GM23338 (cell line): ENCODE measurements around the gene HSPA12A. TPM values are rescaled to one million over a fixed set of nuclear protein-coding genes. Genes with fewer than 3 reads are reported as not detected.

ENCODE experiments used
- CREB1 ChIP-seq: fragments of 250-450 bp; sonication (Bioruptor Pico); IDR thresholded peaks from 2 replicates; pipeline ENCODE4 v1.5.0; 2020; ENCODE audit warnings: low read depth, mild to moderate bottlenecking, moderate library complexity
- EZH2 ChIP-seq: fragments of 200-600 bp; sonication (generic); IDR thresholded peaks from one replicate; pipeline ENCODE4 v1.8.0; 2017; ENCODE audit warnings: antibody characterized with exemption, mild to moderate bottlenecking, low read depth; ENCODE audit not compliant: unreplicated experiment
- EZH2phosphoT487 ChIP-seq: fragments of 200-600 bp; sonication (generic); IDR thresholded peaks from one replicate; pipeline ENCODE4 v1.8.1; 2018; ENCODE audit warnings: antibody characterized with exemption; ENCODE audit not compliant: unreplicated experiment
- JUNB ChIP-seq: IDR thresholded peaks from one replicate; pipeline ENCODE4 v1.6.1; 2016; ENCODE audit warnings: antibody characterized with exemption; ENCODE audit not compliant: unreplicated experiment
- POLR2AphosphoS5 ChIP-seq: IDR thresholded peaks from 2 replicates; pipeline ENCODE4 v1.6.1; 2016; ENCODE audit warnings: antibody characterized with exemption, low read depth
- STAT1 ChIP-seq: IDR thresholded peaks from one replicate; pipeline ENCODE4 v1.6.1; 2016; ENCODE audit warnings: antibody characterized with exemption; ENCODE audit not compliant: unreplicated experiment
- ZNF114 ChIP-seq: fragments of 250-450 bp; sonication (Bioruptor Pico); IDR thresholded peaks from 2 replicates; pipeline ENCODE4 v1.5.0; 2020; ENCODE audit warnings: mild to moderate bottlenecking, moderate library complexity
- ZNF331 ChIP-seq: fragments of 250-450 bp; sonication (Bioruptor Pico); IDR thresholded peaks from 2 replicates; pipeline ENCODE4 v1.5.0; 2020; ENCODE audit warnings: low read depth, mild to moderate bottlenecking, moderate library complexity
- polyA plus RNA-seq: library from polyadenylated mRNA; unstranded; fragments of >200 nt; fragmentation: Nextera tagmentation; extraction: Ambion mirVana; gene quantifications from 2 replicates; pipeline ENCODE4 v1.2.1, GENCODE V29; 2016
- total RNA-seq: library from RNA; depleted of rRNA; stranded (reverse); fragments of >200 nt; shearing (Covaris generic); gene quantifications from 2 replicates; pipeline ENCODE4 v1.2.3, GENCODE V29; 2014
- TF ChIP-seq, protein P1 (sequence below): fragments of 250-450 bp; sonication (Bioruptor Pico); IDR thresholded peaks from 2 replicates; pipeline ENCODE4 v1.5.0; 2020; ENCODE audit warnings: mild to moderate bottlenecking, moderate library complexity
- TF ChIP-seq, protein P2 (sequence below): IDR thresholded peaks from one replicate; pipeline ENCODE4 v1.6.1; 2018; ENCODE audit warnings: antibody characterized with exemption; ENCODE audit not compliant: unreplicated experiment
- TF ChIP-seq, protein P3 (sequence below): IDR thresholded peaks from 2 replicates; pipeline ENCODE4 v1.6.1; 2016; ENCODE audit warnings: antibody characterized with exemption

The HSPA12A gene
- total and polyA plus RNA-seq, 2 experiments from 2014 or later: 4.4 to 6.3 TPM

DNA sequence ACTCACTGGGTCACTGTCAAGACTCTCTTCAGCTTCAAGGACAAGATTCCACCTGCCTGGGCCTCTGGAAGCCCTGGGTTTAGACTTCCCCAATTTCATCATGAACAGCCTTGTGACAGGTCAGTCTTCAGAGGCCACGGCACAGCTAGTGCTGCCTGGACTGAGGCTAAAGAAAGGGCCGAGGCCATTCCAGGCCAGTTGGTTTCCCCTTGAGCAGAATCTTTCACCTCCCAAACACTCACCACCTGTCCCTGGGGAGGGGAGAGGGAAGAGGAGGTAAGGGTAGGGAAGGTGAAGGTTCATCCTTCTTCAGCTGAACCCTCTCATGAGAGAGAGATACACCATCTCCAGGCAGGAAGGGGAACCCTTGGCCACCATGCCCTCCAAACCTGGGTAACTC is 24.3 kb downstream of the HSPA12A start (continued):
- TF ChIP-seq, protein P1, sequence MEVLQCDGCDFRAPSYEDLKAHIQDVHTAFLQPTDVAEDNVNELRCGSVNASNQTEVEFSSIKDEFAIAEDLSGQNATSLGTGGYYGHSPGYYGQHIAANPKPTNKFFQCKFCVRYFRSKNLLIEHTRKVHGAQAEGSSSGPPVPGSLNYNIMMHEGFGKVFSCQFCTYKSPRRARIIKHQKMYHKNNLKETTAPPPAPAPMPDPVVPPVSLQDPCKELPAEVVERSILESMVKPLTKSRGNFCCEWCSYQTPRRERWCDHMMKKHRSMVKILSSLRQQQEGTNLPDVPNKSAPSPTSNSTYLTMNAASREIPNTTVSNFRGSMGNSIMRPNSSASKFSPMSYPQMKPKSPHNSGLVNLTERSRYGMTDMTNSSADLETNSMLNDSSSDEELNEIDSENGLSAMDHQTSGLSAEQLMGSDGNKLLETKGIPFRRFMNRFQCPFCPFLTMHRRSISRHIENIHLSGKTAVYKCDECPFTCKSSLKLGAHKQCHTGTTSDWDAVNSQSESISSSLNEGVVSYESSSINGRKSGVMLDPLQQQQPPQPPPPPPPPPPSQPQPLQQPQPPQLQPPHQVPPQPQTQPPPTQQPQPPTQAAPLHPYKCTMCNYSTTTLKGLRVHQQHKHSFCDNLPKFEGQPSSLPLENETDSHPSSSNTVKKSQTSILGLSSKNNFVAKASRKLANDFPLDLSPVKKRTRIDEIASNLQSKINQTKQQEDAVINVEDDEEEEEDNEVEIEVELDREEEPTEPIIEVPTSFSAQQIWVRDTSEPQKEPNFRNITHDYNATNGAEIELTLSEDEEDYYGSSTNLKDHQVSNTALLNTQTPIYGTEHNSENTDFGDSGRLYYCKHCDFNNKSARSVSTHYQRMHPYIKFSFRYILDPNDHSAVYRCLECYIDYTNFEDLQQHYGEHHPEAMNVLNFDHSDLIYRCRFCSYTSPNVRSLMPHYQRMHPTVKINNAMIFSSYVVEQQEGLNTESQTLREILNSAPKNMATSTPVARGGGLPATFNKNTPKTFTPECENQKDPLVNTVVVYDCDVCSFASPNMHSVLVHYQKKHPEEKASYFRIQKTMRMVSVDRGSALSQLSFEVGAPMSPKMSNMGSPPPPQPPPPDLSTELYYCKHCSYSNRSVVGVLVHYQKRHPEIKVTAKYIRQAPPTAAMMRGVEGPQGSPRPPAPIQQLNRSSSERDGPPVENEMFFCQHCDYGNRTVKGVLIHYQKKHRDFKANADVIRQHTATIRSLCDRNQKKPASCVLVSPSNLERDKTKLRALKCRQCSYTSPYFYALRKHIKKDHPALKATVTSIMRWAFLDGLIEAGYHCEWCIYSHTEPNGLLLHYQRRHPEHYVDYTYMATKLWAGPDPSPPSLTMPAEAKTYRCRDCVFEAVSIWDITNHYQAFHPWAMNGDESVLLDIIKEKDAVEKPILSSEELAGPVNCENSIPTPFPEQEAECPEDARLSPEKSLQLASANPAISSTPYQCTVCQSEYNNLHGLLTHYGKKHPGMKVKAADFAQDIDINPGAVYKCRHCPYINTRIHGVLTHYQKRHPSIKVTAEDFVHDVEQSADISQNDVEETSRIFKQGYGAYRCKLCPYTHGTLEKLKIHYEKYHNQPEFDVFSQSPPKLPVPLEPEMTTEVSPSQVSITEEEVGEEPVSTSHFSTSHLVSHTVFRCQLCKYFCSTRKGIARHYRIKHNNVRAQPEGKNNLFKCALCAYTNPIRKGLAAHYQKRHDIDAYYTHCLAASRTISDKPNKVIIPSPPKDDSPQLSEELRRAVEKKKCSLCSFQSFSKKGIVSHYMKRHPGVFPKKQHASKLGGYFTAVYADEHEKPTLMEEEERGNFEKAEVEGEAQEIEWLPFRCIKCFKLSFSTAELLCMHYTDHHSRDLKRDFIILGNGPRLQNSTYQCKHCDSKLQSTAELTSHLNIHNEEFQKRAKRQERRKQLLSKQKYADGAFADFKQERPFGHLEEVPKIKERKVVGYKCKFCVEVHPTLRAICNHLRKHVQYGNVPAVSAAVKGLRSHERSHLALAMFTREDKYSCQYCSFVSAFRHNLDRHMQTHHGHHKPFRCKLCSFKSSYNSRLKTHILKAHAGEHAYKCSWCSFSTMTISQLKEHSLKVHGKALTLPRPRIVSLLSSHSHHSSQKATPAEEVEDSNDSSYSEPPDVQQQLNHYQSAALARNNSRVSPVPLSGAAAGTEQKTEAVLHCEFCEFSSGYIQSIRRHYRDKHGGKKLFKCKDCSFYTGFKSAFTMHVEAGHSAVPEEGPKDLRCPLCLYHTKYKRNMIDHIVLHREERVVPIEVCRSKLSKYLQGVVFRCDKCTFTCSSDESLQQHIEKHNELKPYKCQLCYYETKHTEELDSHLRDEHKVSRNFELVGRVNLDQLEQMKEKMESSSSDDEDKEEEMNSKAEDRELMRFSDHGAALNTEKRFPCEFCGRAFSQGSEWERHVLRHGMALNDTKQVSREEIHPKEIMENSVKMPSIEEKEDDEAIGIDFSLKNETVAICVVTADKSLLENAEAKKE (CRISPR knock-in tag): no peak
- TF ChIP-seq STAT1: no peak
- no peak for TF ChIP-seq POLR2AphosphoS5
- no peak for TF ChIP-seq EZH2
- TF ChIP-seq, protein P2, sequence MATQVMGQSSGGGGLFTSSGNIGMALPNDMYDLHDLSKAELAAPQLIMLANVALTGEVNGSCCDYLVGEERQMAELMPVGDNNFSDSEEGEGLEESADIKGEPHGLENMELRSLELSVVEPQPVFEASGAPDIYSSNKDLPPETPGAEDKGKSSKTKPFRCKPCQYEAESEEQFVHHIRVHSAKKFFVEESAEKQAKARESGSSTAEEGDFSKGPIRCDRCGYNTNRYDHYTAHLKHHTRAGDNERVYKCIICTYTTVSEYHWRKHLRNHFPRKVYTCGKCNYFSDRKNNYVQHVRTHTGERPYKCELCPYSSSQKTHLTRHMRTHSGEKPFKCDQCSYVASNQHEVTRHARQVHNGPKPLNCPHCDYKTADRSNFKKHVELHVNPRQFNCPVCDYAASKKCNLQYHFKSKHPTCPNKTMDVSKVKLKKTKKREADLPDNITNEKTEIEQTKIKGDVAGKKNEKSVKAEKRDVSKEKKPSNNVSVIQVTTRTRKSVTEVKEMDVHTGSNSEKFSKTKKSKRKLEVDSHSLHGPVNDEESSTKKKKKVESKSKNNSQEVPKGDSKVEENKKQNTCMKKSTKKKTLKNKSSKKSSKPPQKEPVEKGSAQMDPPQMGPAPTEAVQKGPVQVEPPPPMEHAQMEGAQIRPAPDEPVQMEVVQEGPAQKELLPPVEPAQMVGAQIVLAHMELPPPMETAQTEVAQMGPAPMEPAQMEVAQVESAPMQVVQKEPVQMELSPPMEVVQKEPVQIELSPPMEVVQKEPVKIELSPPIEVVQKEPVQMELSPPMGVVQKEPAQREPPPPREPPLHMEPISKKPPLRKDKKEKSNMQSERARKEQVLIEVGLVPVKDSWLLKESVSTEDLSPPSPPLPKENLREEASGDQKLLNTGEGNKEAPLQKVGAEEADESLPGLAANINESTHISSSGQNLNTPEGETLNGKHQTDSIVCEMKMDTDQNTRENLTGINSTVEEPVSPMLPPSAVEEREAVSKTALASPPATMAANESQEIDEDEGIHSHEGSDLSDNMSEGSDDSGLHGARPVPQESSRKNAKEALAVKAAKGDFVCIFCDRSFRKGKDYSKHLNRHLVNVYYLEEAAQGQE: no peak
- TF ChIP-seq, protein P3, sequence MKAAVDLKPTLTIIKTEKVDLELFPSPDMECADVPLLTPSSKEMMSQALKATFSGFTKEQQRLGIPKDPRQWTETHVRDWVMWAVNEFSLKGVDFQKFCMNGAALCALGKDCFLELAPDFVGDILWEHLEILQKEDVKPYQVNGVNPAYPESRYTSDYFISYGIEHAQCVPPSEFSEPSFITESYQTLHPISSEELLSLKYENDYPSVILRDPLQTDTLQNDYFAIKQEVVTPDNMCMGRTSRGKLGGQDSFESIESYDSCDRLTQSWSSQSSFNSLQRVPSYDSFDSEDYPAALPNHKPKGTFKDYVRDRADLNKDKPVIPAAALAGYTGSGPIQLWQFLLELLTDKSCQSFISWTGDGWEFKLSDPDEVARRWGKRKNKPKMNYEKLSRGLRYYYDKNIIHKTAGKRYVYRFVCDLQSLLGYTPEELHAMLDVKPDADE: no peak
- TF ChIP-seq CREB1 (CRISPR knock-in tag): no peak
- no peak for TF ChIP-seq ZNF114 (CRISPR knock-in tag)
- TF ChIP-seq JUNB: no peak
- no peak for TF ChIP-seq ZNF331 (CRISPR knock-in tag)
- no peak for TF ChIP-seq EZH2phosphoT487
